Upper lobe of left lung (tissue), 6 donors: ENCODE data around the gene SEPTIN2. TPM values are rescaled to one million over a fixed set of nuclear protein-coding genes. Genes with fewer than 3 reads are reported as not detected.
A peak's percentile ranks its signal among the peaks of the same experiment; 100 is the strongest.

Experiments used
- ATAC-seq, 2 donors: fragments of 200-7000 bp; cut with Tn5 transposase; one replicate each; pipeline ENCODE4 v1.9.1; 2022; ENCODE audit warnings: mild to moderate bottlenecking in 2 of 2, moderate library complexity in 2 of 2; ENCODE audit not compliant: low FRiP score in 2 of 2
- DNase-seq, 2 donors: peaks; one replicate each; pipeline ENCODE4 v3.0.0-alpha.2; 2019 to 2020
- H3K27ac ChIP-seq, 4 donors: fragments of 200-600 bp; sonication (generic); one replicate each; pipeline ENCODE4 v1.5.1; 2016 to 2019
- H3K27me3 ChIP-seq, 4 donors: fragments of 200-600 bp; sonication (generic); one replicate each; pipeline ENCODE4 v1.5.1; 2017 to 2019
- H3K36me3 ChIP-seq, 4 donors: fragments of 200-600 bp; sonication (generic); one replicate each; pipeline ENCODE4 v1.5.1; 2016 to 2019
- H3K4me1 ChIP-seq, 4 donors: fragments of 200-600 bp; sonication (generic); one replicate each; pipeline ENCODE4 v1.5.1; 2018 to 2019
- H3K4me3 ChIP-seq, 4 donors: fragments of 200-600 bp; sonication (generic); one replicate each; pipeline ENCODE4 v1.5.1; 2017 to 2019; ENCODE audit warnings: mild to moderate bottlenecking in 2 of 4, moderate library complexity in 1 of 4
- H3K9me3 ChIP-seq, 4 donors: fragments of 200-600 bp; sonication (generic); one replicate each; pipeline ENCODE4 v1.5.1; 2018 to 2019
- CTCF ChIP-seq, 6 experiments: fragments of 450-650 bp in 4 of 6; fragments of 200-600 bp in 2 of 6; sonication (generic) in 2 of 6; IDR thresholded peaks; one replicate each; pipeline ENCODE4 v1.5.1; 2016 to 2019; ENCODE audit warnings: antibody characterized with exemption in 6 of 6
- EP300 ChIP-seq, 4 donors: sonication (generic); formaldehyde crosslinking; IDR thresholded peaks; one replicate each; pipeline ENCODE4 v1.5.1; 2017; ENCODE audit warnings: antibody characterized with exemption in 4 of 4, control low read depth in 2 of 4
- POLR2A ChIP-seq, 4 donors: fragments of 450-650 bp; IDR thresholded peaks; one replicate each; pipeline ENCODE4 v1.5.1; 2016 to 2017; ENCODE audit warnings: antibody characterized with exemption in 4 of 4, mild to moderate bottlenecking in 2 of 4
- POLR2AphosphoS5 ChIP-seq, 2 donors: sonication (generic); formaldehyde crosslinking; IDR thresholded peaks; one replicate each; pipeline ENCODE4 v1.5.1; 2017; ENCODE audit warnings: antibody characterized with exemption in 2 of 2
- WGBS, 2 donors: methylation state at CpG; one replicate each; pipeline ENCODE4 v1.1.5; 2017 to 2018; 5-methylcytosine and 5-hydroxymethylcytosine counted together
- total RNA-seq, 6 donors: library from RNA; depleted of rRNA in 4 of 6; stranded (reverse); fragments of >200 nt in 4 of 6; gene quantifications; one replicate each; pipeline versions ENCODE4 v1.1.0 to v1.2.1, GENCODE V29; 2016 to 2021
- donor health status: DM: no; HTN: no; CAD: no; lungs with moderate emphysema.
- donor health status: DM: no; HTN: yes; CAD: no; lungs with severe emphysema.

The SEPTIN2 gene
- total RNA-seq, 6 donors from 2014 or later: 213 to 322 (median 252) TPM

GRCh38 chr2:241352227-241352626 is 36.5 kb downstream of the SEPTIN2 start:
- Histone ChIP-seq H3K9me3 (no peaks in the 10 kb centered on the region), H3K4me1 (peaks cover 9 to 25% (median 18%) of the 10 kb centered on the region in 4 donors), H3K4me3 (no peak overlapping the region), H3K27ac (no peak overlapping the region), H3K27me3 (no peaks in the 10 kb centered on the region), H3K36me3 (peaks cover 24 to 73% (median 48%) of the 10 kb centered on the region in 4 donors)
- 83 to 84% methylated on average over 3 of the region's 3 CpGs for WGBS, 2 donors
- no peak for TF ChIP-seq CTCF (IDR thresholded peaks at IDR 0.05)
- TF ChIP-seq POLR2AphosphoS5 (IDR thresholded peaks at IDR 0.05): no peak
- TF ChIP-seq EP300 (IDR thresholded peaks at IDR 0.05): no peak
- TF ChIP-seq POLR2A (IDR thresholded peaks at IDR 0.05): no peak
- DNase-seq (no peak), ATAC-seq (no peak)

GRCh38 chr2:241354668-241355658 is 39.2 kb downstream of the SEPTIN2 start:
- TF ChIP-seq POLR2A (IDR thresholded peaks at IDR 0.05): no peak
- TF ChIP-seq CTCF (IDR thresholded peaks at IDR 0.05): peak in 1 of 6 experiments; percentile 19
- TF ChIP-seq POLR2AphosphoS5 (IDR thresholded peaks at IDR 0.05): peak in 1 of 2 donors; percentile 14
- Histone ChIP-seq H3K27ac (peak overlapping the region; percentile 69 to 75 (median 74)), H3K9me3 (no peaks in the 10 kb centered on the region), H3K36me3 (peaks cover 11 to 45% (median 26%) of the 10 kb centered on the region in 4 donors), H3K27me3 (no peaks in the 10 kb centered on the region), H3K4me1 (peaks cover 31 to 44% (median 37%) of the 10 kb centered on the region in 4 donors), H3K4me3 (peak overlapping the region in 3 of 4 donors; percentile 18 to 38 (median 34))
- WGBS, 2 donors: 50 to 58% methylated on average over 7 to 28 of the region's 40 CpGs
- DNase-seq (peak; percentile 95), ATAC-seq (peak; percentile 39 to 81)

- peak within 1 kb of the TSS; percentile 88 to 94 (median 90) for H3K27ac ChIP-seq
- WGBS, 2 donors: 0% methylated on average over 4 to 26 of the region's 101 CpGs
- ATAC-seq: peak; percentile 97
- peaks cover 3 to 33% (median 17%) of the 10 kb centered on the region in 4 donors for H3K36me3 ChIP-seq
- TF ChIP-seq CTCF (IDR thresholded peaks at IDR 0.05): peak in 2 of 6 experiments; percentile 4 to 22
- TF ChIP-seq POLR2AphosphoS5 (IDR thresholded peaks at IDR 0.05): peak; percentile 75 to 83
- peak in 3 of 4 donors; percentile 59 to 89 (median 87) for TF ChIP-seq POLR2A (IDR thresholded peaks at IDR 0.05)
- no peak for TF ChIP-seq EP300 (IDR thresholded peaks at IDR 0.05)
- peak within 1 kb of the TSS; percentile 67 to 95 (median 82) for H3K4me3 ChIP-seq
- H3K4me1 ChIP-seq: peaks cover 31 to 44% (median 36%) of the 10 kb centered on the region in 4 donors
- no peaks in the 10 kb centered on the region for H3K9me3 ChIP-seq
- H3K27me3 ChIP-seq: no peaks in the 10 kb centered on the region
- peak; percentile 99 to 100 for DNase-seq
Observed at GRCh38 chr2:241355983-241356870, 40.5 kb downstream of the SEPTIN2 start, which contains the start of gene FARP2. FARP2 (plus strand) TSS chr2:241356285; CDS start chr2:241373108, 16,823 bp downstream.

GRCh38 chr2:241356871-241357260 is 41.1 kb downstream of the SEPTIN2 start:
- H3K4me3 ChIP-seq: peak overlapping the region; percentile 67 to 95 (median 82)
- H3K36me3 ChIP-seq: peaks cover 3 to 26% (median 14%) of the 10 kb centered on the region in 4 donors
- no peaks in the 10 kb centered on the region for H3K27me3 ChIP-seq
- peak overlapping the region; percentile 88 to 94 (median 90) for H3K27ac ChIP-seq
- TF ChIP-seq EP300 (IDR thresholded peaks at IDR 0.05): no peak
- TF ChIP-seq CTCF (IDR thresholded peaks at IDR 0.05): no peak
- no peak for TF ChIP-seq POLR2AphosphoS5 (IDR thresholded peaks at IDR 0.05)
- TF ChIP-seq POLR2A (IDR thresholded peaks at IDR 0.05): no peak
- WGBS, 2 donors: 10 to 17% methylated on average over 5 of the region's 5 CpGs
- no peaks in the 10 kb centered on the region for H3K9me3 ChIP-seq
- peaks cover 31 to 44% (median 33%) of the 10 kb centered on the region in 4 donors for H3K4me1 ChIP-seq
- DNase-seq (no peak), ATAC-seq (no peak)
